Fibroblast of lung (primary cell): ENCODE measurements around the gene LTBP1.

Source experiments
- EZH2 ChIP-seq: IDR thresholded peaks from 2 replicates; pipeline ENCODE4 v1.5.1; 2012; ENCODE audit warnings: low read length, control low read depth, mild to moderate bottlenecking; ENCODE audit errors: missing control alignments
- TF ChIP-seq, protein P1 (sequence below), 2 donors: IDR thresholded peaks in 1 of 2; conservative IDR thresholded peaks in 1 of 2; 1 replicate in 1 of 2; 2 replicates in 1 of 2; pipeline ENCODE4 v1.5.1; 2011 to 2012; ENCODE audit warnings: low read length in 2 of 2, control low read depth in 1 of 2, inconsistent platforms in 1 of 2, low read depth in 1 of 2, mild to moderate bottlenecking in 1 of 2

DNA sequence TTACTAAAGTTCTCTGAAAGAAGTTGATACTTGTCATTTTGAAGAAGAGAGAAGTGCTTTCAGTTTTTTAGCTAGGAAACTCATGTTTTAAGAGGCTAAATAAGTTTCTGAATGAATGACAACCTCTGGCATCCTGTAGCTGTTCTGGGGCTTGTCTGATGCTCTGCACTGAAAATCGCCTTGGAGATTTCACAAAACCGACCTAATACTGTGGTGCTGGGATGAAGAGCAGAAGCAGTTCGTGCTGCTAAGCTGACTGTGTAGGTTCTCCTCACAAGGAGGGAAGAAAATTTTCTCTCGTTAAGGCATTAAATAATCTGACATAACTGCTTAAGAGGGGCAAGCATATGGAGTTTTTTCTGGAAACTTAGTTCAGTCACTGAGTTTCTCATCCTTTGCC lies 193.2 kb downstream of the LTBP1 start:
- TF ChIP-seq, protein P1, sequence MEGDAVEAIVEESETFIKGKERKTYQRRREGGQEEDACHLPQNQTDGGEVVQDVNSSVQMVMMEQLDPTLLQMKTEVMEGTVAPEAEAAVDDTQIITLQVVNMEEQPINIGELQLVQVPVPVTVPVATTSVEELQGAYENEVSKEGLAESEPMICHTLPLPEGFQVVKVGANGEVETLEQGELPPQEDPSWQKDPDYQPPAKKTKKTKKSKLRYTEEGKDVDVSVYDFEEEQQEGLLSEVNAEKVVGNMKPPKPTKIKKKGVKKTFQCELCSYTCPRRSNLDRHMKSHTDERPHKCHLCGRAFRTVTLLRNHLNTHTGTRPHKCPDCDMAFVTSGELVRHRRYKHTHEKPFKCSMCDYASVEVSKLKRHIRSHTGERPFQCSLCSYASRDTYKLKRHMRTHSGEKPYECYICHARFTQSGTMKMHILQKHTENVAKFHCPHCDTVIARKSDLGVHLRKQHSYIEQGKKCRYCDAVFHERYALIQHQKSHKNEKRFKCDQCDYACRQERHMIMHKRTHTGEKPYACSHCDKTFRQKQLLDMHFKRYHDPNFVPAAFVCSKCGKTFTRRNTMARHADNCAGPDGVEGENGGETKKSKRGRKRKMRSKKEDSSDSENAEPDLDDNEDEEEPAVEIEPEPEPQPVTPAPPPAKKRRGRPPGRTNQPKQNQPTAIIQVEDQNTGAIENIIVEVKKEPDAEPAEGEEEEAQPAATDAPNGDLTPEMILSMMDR (conservative IDR thresholded peaks at IDR 0.05 in 1 of 2, IDR thresholded peaks at IDR 0.05 in 1 of 2; ENCODE audit: low read depth in 1 of 2, low read length in 2 of 2): no peak
- no peak for TF ChIP-seq EZH2
